Measurements from ENCODE around the gene TRIM71. TPM values are rescaled to one million over a fixed set of nuclear protein-coding genes. Genes with fewer than 3 reads are reported as not detected.

The TRIM71 gene
- total RNA-seq, 1 experiment from 2014 or later, result 274 TPM

- Mint-ChIP-seq H3K36me3 (peaks cover 88% of the 10 kb centered on the region), H3K9me3 (no peaks in the 10 kb centered on the region), H3K27ac (peak overlapping the region; percentile 62), H3K4me1 (peaks cover 84% of the 10 kb centered on the region), H3K4me3 (no peak overlapping the region), H3K27me3 (ENCODE audit: low read depth) (no peaks in the 10 kb centered on the region)
- POLR2A ChIA-PET, result no interaction called here
- ATAC-seq, result peak; percentile 15
- DNase-seq (ENCODE audit: low spot score), result no peak
- TF ChIP-seq ZBTB21 (CRISPR knock-in tag; IDR thresholded peaks at IDR 0.05; ENCODE audit: borderline replicate concordance) (no peak), ELF4 (CRISPR knock-in tag; IDR thresholded peaks at IDR 0.05; ENCODE audit: low read depth) (no peak), ATF1 (CRISPR knock-in tag; IDR thresholded peaks at IDR 0.05) (no peak), ERG (CRISPR knock-in tag; IDR thresholded peaks at IDR 0.05) (no peak), E2F4 (CRISPR knock-in tag; IDR thresholded peaks at IDR 0.05; ENCODE audit: borderline replicate concordance, low read depth) (no peak), FOXP1 (CRISPR knock-in tag; IDR thresholded peaks at IDR 0.05; ENCODE audit: borderline replicate concordance) (peak; percentile 71; the same call in 1 of the 2 replicates), PREB (CRISPR knock-in tag; IDR thresholded peaks at IDR 0.05; ENCODE audit: borderline replicate concordance) (no peak), SP1 (CRISPR knock-in tag; conservative IDR thresholded peaks at IDR 0.05) (no peak), ZNF219 (CRISPR knock-in tag; IDR thresholded peaks at IDR 0.05; ENCODE audit: borderline replicate concordance) (no peak), HMGXB4 (CRISPR knock-in tag; IDR thresholded peaks at IDR 0.05) (0 out of 2 replicates have a peak, but pooled peaks have one; percentile 20)
- CTCF ChIA-PET, result no interaction called here
Measured at GRCh38 chr3:32890420-32891276, 72.9 kb downstream of the TRIM71 start.

- Mint-ChIP-seq H3K4me3 (no peak overlapping the region), H3K9me3 (no peaks in the 10 kb centered on the region), H3K27me3 (ENCODE audit: low read depth) (no peaks in the 10 kb centered on the region), H3K36me3 (peaks cover 88% of the 10 kb centered on the region), H3K27ac (peak overlapping the region; percentile 62; the same call in 1 of the 2 replicates), H3K4me1 (peaks cover 84% of the 10 kb centered on the region)
- ChIA-PET CTCF (no interaction called here), POLR2A (no interaction called here)
- DNase-seq (ENCODE audit: low spot score) (no peak), ATAC-seq (no peak)
- no peak for TF ChIP-seq ATF6 (CRISPR knock-in tag; IDR thresholded peaks at IDR 0.05)
- TF ChIP-seq NFYB (CRISPR knock-in tag; conservative IDR thresholded peaks at IDR 0.05; ENCODE audit: low read depth), result no peak
- no peak for TF ChIP-seq KAT7 (CRISPR knock-in tag; IDR thresholded peaks at IDR 0.05; ENCODE audit: borderline replicate concordance)
- no peak for TF ChIP-seq ZMAT4 (CRISPR knock-in tag; IDR thresholded peaks at IDR 0.05)
- no peak for TF ChIP-seq OVOL2 (CRISPR knock-in tag; IDR thresholded peaks at IDR 0.05; ENCODE audit: borderline replicate concordance)
- TF ChIP-seq NR1H2 (CRISPR knock-in tag; IDR thresholded peaks at IDR 0.05), result no peak
- TF ChIP-seq ZBTB43 (CRISPR knock-in tag; IDR thresholded peaks at IDR 0.05), result no peak
- TF ChIP-seq ZNF232 (CRISPR knock-in tag; IDR thresholded peaks at IDR 0.05), result no peak
Measured at GRCh38 chr3:32891365-32891764, 73.6 kb downstream of the TRIM71 start.
